Hepatocyte (in vitro differentiated cells): ENCODE measurements around the gene PRKAB2. TPM values are rescaled to one million over a fixed set of nuclear protein-coding genes. Genes with fewer than 3 reads are reported as not detected.

Experiments
- DNase-seq: peaks from one replicate; pipeline ENCODE4 v3.0.0-alpha.2; 2016; ENCODE audit warnings: low spot score
- H2AFZ ChIP-seq: fragments of 200-600 bp; sonication (generic); 2 replicates; pipeline ENCODE4 v1.6.0; 2016; ENCODE audit warnings: antibody characterized with exemption, mild to moderate bottlenecking
- H3K27ac ChIP-seq: fragments of 200-600 bp; sonication (generic); 2 replicates; pipeline ENCODE4 v1.5.1; 2016; ENCODE audit warnings: mild to moderate bottlenecking
- H3K27me3 ChIP-seq: fragments of 200-600 bp; sonication (generic); 2 replicates; pipeline ENCODE4 v1.6.1; 2016
- H3K36me3 ChIP-seq: fragments of 200-600 bp; sonication (generic); replicated peaks from 2 replicates; pipeline ENCODE4 v1.5.1; 2016; ENCODE audit warnings: low read depth; ENCODE audit not compliant: insufficient read depth
- H3K4me1 ChIP-seq: fragments of 200-600 bp; sonication (generic); 2 replicates; pipeline ENCODE4 v1.5.1; 2016; ENCODE audit warnings: mild to moderate bottlenecking, moderate library complexity; ENCODE audit not compliant: insufficient read depth
- H3K4me2 ChIP-seq: fragments of 200-600 bp; sonication (generic); 2 replicates; pipeline ENCODE4 v1.6.0; 2016
- H3K4me3 ChIP-seq: fragments of 200-600 bp; sonication (generic); 2 replicates; pipeline ENCODE4 v1.5.1; 2016; ENCODE audit warnings: mild to moderate bottlenecking
- H3K79me2 ChIP-seq: fragments of 200-600 bp; sonication (generic); 2 replicates; pipeline ENCODE4 v1.6.0; 2017; ENCODE audit warnings: mild to moderate bottlenecking
- H3K9me2 ChIP-seq: fragments of 200-600 bp; sonication (generic); replicated peaks from 2 replicates; pipeline ENCODE4 v1.6.0; 2017; ENCODE audit warnings: mild to moderate bottlenecking; ENCODE audit not compliant: insufficient read depth
- H3K9me3 ChIP-seq: fragments of 200-600 bp; sonication (generic); 2 replicates; pipeline ENCODE4 v1.5.1; 2016; ENCODE audit warnings: low read depth, mild to moderate bottlenecking
- H4K20me1 ChIP-seq: fragments of 200-600 bp; sonication (generic); 2 replicates; pipeline ENCODE4 v1.6.0; 2016; ENCODE audit warnings: mild to moderate bottlenecking; ENCODE audit not compliant: insufficient read depth, poor library complexity, severe bottlenecking
- CTCF ChIP-seq: fragments of 200-600 bp; sonication (generic); IDR thresholded peaks from 2 replicates; pipeline ENCODE4 v1.5.1; 2016; ENCODE audit warnings: antibody characterized with exemption, mild to moderate bottlenecking; ENCODE audit not compliant: poor library complexity
- EZH2 ChIP-seq: fragments of 200-600 bp; sonication (generic); IDR thresholded peaks from 2 replicates; pipeline ENCODE4 v1.6.1; 2016; ENCODE audit warnings: antibody characterized with exemption, mild to moderate bottlenecking, borderline replicate concordance
- EZH2phosphoT487 ChIP-seq: fragments of 200-600 bp; sonication (generic); IDR thresholded peaks from one replicate; pipeline ENCODE4 v1.6.1; 2018; ENCODE audit warnings: antibody characterized with exemption, mild to moderate bottlenecking, low read depth, moderate library complexity; ENCODE audit not compliant: unreplicated experiment, severe bottlenecking
- WGBS: methylation state at CpG from one replicate; pipeline ENCODE4 v1.1.6; 2016; ENCODE audit warnings: low lambda C conversion rate; ENCODE audit errors: missing lambda C conversion rate; 5-methylcytosine and 5-hydroxymethylcytosine counted together
- polyA plus RNA-seq: library from polyadenylated mRNA; unstranded; fragments of >200 nt; fragmentation: Nextera tagmentation; extraction: Ambion mirVana; gene quantifications from 2 replicates; pipeline ENCODE4 v1.2.1, GENCODE V29; 2016
- total RNA-seq: library from RNA; depleted of rRNA; stranded (reverse); fragments of >200 nt; gene quantifications from 2 replicates; pipeline ENCODE4 v1.2.3, GENCODE V29; 2014

PRKAB2 gene
- total and polyA plus RNA-seq, 2 experiments from 2014 or later: 13.6 to 28.6 TPM

- Histone ChIP-seq H3K9me3 (no peaks in the 10 kb centered on the region), H3K9me2 (no peaks in the 10 kb centered on the region), H3K79me2 (no peaks in the 10 kb centered on the region), H3K4me1 (no peaks in the 10 kb centered on the region), H3K27me3 (no peaks in the 10 kb centered on the region), H4K20me1 (no peaks in the 10 kb centered on the region), H3K4me2 (no peak overlapping the region), H3K27ac (no peak overlapping the region), H3K4me3 (no peak overlapping the region), H3K36me3 (no peaks in the 10 kb centered on the region), H2AFZ (no peak overlapping the region)
- WGBS: 79% methylated on average over 2 of the region's 2 CpGs
- TF ChIP-seq EZH2 (no peak), CTCF (no peak), EZH2phosphoT487 (no peak)
- no peak for DNase-seq
Observed at GRCh38 chr1:147189514-147189913, 17.2 kb upstream of the PRKAB2 start.

- 67% methylated on average over 2 of the region's 2 CpGs for WGBS
- DNase-seq: no peak
- H4K20me1 ChIP-seq: no peaks in the 10 kb centered on the region
Observed at GRCh38 chr1:147185432-147185831, 13.2 kb upstream of the PRKAB2 start.

GRCh38 chr1:147177611-147178380 lies 5.5 kb upstream of the PRKAB2 start:
- Histone ChIP-seq H2AFZ (no peak overlapping the region), H4K20me1 (no peaks in the 10 kb centered on the region), H3K4me2 (no peak overlapping the region), H3K4me3 (no peak overlapping the region), H3K27ac (no peak overlapping the region), H3K36me3 (no peaks in the 10 kb centered on the region), H3K27me3 (no peaks in the 10 kb centered on the region), H3K9me3 (no peaks in the 10 kb centered on the region), H3K9me2 (no peaks in the 10 kb centered on the region), H3K79me2 (peaks cover 24% of the 10 kb centered on the region), H3K4me1 (peaks cover 6% of the 10 kb centered on the region)
- no peak for TF ChIP-seq EZH2phosphoT487
- TF ChIP-seq CTCF: no peak
- no peak for TF ChIP-seq EZH2
- WGBS: 94% methylated on average over 36 of the region's 36 CpGs
- DNase-seq: no peak

More at GRCh38 chr1:147185432-147185831, 13.2 kb upstream of the PRKAB2 start:
- Histone ChIP-seq H3K79me2 (no peaks in the 10 kb centered on the region), H3K27me3 (no peaks in the 10 kb centered on the region), H3K4me3 (no peak overlapping the region), H3K36me3 (no peaks in the 10 kb centered on the region), H3K27ac (no peak overlapping the region), H3K9me3 (no peaks in the 10 kb centered on the region), H3K9me2 (no peaks in the 10 kb centered on the region), H3K4me1 (no peaks in the 10 kb centered on the region), H3K4me2 (no peak overlapping the region), H2AFZ (no peak overlapping the region)
- TF ChIP-seq EZH2 (no peak), EZH2phosphoT487 (no peak), CTCF (no peak)
